HG03108 (cell line): ENCODE measurements around the gene NPRL2.
"Not testable (repeated sequence)": the region's sequence is repeated elsewhere in the genome, so short reads cannot be mapped to it uniquely, and the experiment has no call there.

ENCODE experiments used
- ATAC-seq: cut with Tn5 transposase; IDR thresholded peaks from one replicate; pipeline ENCODE4 v1.9.1; 2021; ENCODE audit warnings: moderate library complexity; ENCODE audit not compliant: unreplicated experiment

The NPRL2 gene

GRCh38 chr3:50314816-50315215 is 35.8 kb downstream of the NPRL2 start:
- ATAC-seq: no peak

- no peak for ATAC-seq
Measured at GRCh38 chr3:50314342-50314741, 36.2 kb downstream of the NPRL2 start.

GRCh38 chr3:50312041-50312440 is 38.5 kb downstream of the NPRL2 start:
- ATAC-seq: not testable (repeated sequence)

- ATAC-seq: no peak
Measured at GRCh38 chr3:50304601-50305000, 46.0 kb downstream of the NPRL2 start.

GRCh38 chr3:50303013-50303815 is 47.4 kb downstream of the NPRL2 start, which contains the start of gene HYAL1:
TSS of gene HYAL1 (minus strand) at chr3:50303574. CDS start at chr3:50302956, 618 bp downstream.
- ATAC-seq: no peak

GRCh38 chr3:50302095-50303012 is 48.2 kb downstream of the NPRL2 start:
- ATAC-seq: no peak

GRCh38 chr3:50300681-50301254 is 49.8 kb downstream of the NPRL2 start:
- ATAC-seq: no peak

- no peak for ATAC-seq
Measured at GRCh38 chr3:50299929-50300680, 50.5 kb downstream of the NPRL2 start.

- ATAC-seq: no peak
Measured at GRCh38 chr3:50299638-50299928, 51.0 kb downstream of the NPRL2 start.

- ATAC-seq: peak; percentile 77
Measured at GRCh38 chr3:50298836-50299637, 51.5 kb downstream of the NPRL2 start, which contains the start of the genes HYAL3 and NAA80. TSS of gene HYAL3 (minus strand) at chr3:50299405. CDS start at chr3:50295602, 3,803 bp downstream. TSS of gene NAA80 (minus strand) at chr3:50299405. CDS start at chr3:50297463, 1,942 bp downstream.

- ATAC-seq: no peak
Measured at GRCh38 chr3:50297896-50298725, 52.5 kb downstream of the NPRL2 start.

GRCh38 chr3:50297384-50297775 is 53.2 kb downstream of the NPRL2 start:
- ATAC-seq: no peak
